ENCODE data around the gene CHCHD6.

- TF ChIP-seq, protein P1, sequence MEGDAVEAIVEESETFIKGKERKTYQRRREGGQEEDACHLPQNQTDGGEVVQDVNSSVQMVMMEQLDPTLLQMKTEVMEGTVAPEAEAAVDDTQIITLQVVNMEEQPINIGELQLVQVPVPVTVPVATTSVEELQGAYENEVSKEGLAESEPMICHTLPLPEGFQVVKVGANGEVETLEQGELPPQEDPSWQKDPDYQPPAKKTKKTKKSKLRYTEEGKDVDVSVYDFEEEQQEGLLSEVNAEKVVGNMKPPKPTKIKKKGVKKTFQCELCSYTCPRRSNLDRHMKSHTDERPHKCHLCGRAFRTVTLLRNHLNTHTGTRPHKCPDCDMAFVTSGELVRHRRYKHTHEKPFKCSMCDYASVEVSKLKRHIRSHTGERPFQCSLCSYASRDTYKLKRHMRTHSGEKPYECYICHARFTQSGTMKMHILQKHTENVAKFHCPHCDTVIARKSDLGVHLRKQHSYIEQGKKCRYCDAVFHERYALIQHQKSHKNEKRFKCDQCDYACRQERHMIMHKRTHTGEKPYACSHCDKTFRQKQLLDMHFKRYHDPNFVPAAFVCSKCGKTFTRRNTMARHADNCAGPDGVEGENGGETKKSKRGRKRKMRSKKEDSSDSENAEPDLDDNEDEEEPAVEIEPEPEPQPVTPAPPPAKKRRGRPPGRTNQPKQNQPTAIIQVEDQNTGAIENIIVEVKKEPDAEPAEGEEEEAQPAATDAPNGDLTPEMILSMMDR (conservative IDR thresholded peaks at IDR 0.05), result no peak
- TF ChIP-seq EZH2 (IDR thresholded peaks at IDR 0.05; ENCODE audit: low read depth), result no peak
Measured at GRCh38 chr3:126718561-126719445, 14.8 kb downstream of the CHCHD6 start.

All from PC-9 (cell line).